Breast epithelium (tissue), 4 donors: ENCODE measurements around the gene DTX2. TPM values are rescaled to one million over a fixed set of nuclear protein-coding genes. Genes with fewer than 3 reads are reported as not detected.
"Not testable (repeated sequence)": the region's sequence is repeated elsewhere in the genome, so short reads cannot be mapped to it uniquely, and the experiment has no call there.

Experiments used
- DNase-seq, 2 donors: peaks; one replicate each; pipeline ENCODE4 v3.0.0-alpha.2; 2019; ENCODE audit warnings: low spot score in 2 of 2
- H3K27ac ChIP-seq, 2 donors: fragments of 200-600 bp; sonication (generic) in 1 of 2; one replicate each; pipeline ENCODE4 v1.5.1; 2016 to 2019; ENCODE audit warnings: mild to moderate bottlenecking in 1 of 2
- H3K27me3 ChIP-seq, 2 donors: fragments of 200-600 bp; sonication (generic) in 1 of 2; one replicate each; pipeline versions ENCODE4 v1.5.1 to v1.6.0; 2017 to 2019; ENCODE audit warnings: control low read depth in 1 of 2, mild to moderate bottlenecking in 1 of 2
- H3K36me3 ChIP-seq: fragments of 200-600 bp; one replicate; pipeline ENCODE4 v1.5.1; 2019
- H3K4me1 ChIP-seq, 2 donors: fragments of 200-600 bp; sonication (generic); one replicate each; pipeline ENCODE4 v1.5.1; 2016 to 2019; ENCODE audit warnings: control low read depth in 1 of 2
- H3K4me3 ChIP-seq, 3 donors: fragments of 200-600 bp; sonication (generic); 1 replicate in 2 of 3; 2 replicates in 1 of 3; pipeline ENCODE4 v1.5.1; 2016 to 2019; ENCODE audit warnings: mild to moderate bottlenecking in 3 of 3, moderate library complexity in 2 of 3
- H3K9me3 ChIP-seq, 2 donors: fragments of 200-600 bp; sonication (generic) in 1 of 2; one replicate each; pipeline ENCODE4 v1.5.1; 2016 to 2019; ENCODE audit warnings: control low read depth in 1 of 2
- CTCF ChIP-seq, 3 donors: fragments of 450-650 bp; IDR thresholded peaks; one replicate each; pipeline ENCODE4 v1.5.1; 2016 to 2017; ENCODE audit warnings: antibody characterized with exemption in 3 of 3, mild to moderate bottlenecking in 3 of 3, moderate library complexity in 3 of 3
- POLR2A ChIP-seq: fragments of 450-650 bp; IDR thresholded peaks from one replicate; pipeline ENCODE4 v1.6.1; 2016; ENCODE audit warnings: antibody characterized with exemption, mild to moderate bottlenecking, moderate library complexity
- POLR2AphosphoS5 ChIP-seq, 3 donors: sonication (generic); formaldehyde crosslinking; IDR thresholded peaks; one replicate each; pipeline ENCODE4 v1.6.1; 2017; ENCODE audit warnings: antibody characterized with exemption in 3 of 3
- intact Hi-C: fragments of 100-400 bp; cut with DNase I; formaldehyde crosslinking; loops from one replicate; pipeline ENCODE4 v1.15.1; 2023; ENCODE audit warnings: low total_unique reads
- total RNA-seq, 3 donors: library from RNA; depleted of rRNA; stranded (reverse); fragments of >200 nt; gene quantifications; one replicate each; pipeline ENCODE4 v1.1.0, GENCODE V29; 2016

The DTX2 gene
- total RNA-seq, 3 donors from 2014 or later = 17.6 to 30.5 (median 21.7) TPM

GRCh38 chr7:76425156-76425555 lies 36.4 kb upstream of the DTX2 start:
- TF ChIP-seq POLR2A = no peak
- no peak for TF ChIP-seq POLR2AphosphoS5 (IDR thresholded peaks at IDR 0.05)
- no peak for TF ChIP-seq CTCF (IDR thresholded peaks at IDR 0.05)
- Histone ChIP-seq H3K27me3 (no peaks in the 10 kb centered on the region), H3K4me1 (no peaks in the 10 kb centered on the region), H3K36me3 (no peaks in the 10 kb centered on the region), H3K27ac (no peak overlapping the region), H3K4me3 (no peak overlapping the region), H3K9me3 (no peaks in the 10 kb centered on the region)
- DNase-seq = no peak
- intact Hi-C loops = no loop called here

GRCh38 chr7:76425558-76425957 lies 36.0 kb upstream of the DTX2 start:
- H3K9me3 ChIP-seq, H3K27ac ChIP-seq, H3K27me3 ChIP-seq, H3K36me3 ChIP-seq, DNase-seq, H3K4me3 ChIP-seq, intact Hi-C loops, H3K4me1 ChIP-seq: not testable (repeated sequence)

- DNase-seq = peak in 1 of 2 donors; percentile 19
- no peaks in the 10 kb centered on the region for H3K4me1 ChIP-seq
- no peaks in the 10 kb centered on the region for H3K9me3 ChIP-seq
- no peak overlapping the region for H3K4me3 ChIP-seq
- no peak overlapping the region for H3K27ac ChIP-seq
- H3K27me3 ChIP-seq = no peaks in the 10 kb centered on the region
- no peaks in the 10 kb centered on the region for H3K36me3 ChIP-seq
- TF ChIP-seq POLR2A (no peak), CTCF (IDR thresholded peaks at IDR 0.05) (no peak), POLR2AphosphoS5 (IDR thresholded peaks at IDR 0.05) (no peak)
- intact Hi-C loops = no loop called here
Observed at GRCh38 chr7:76426246-76426645, 35.3 kb upstream of the DTX2 start.

- no peaks in the 10 kb centered on the region for H3K27me3 ChIP-seq
- no peak for DNase-seq
- H3K4me3 ChIP-seq = no peak overlapping the region
- TF ChIP-seq POLR2AphosphoS5 (IDR thresholded peaks at IDR 0.05) = no peak
- no peak for TF ChIP-seq POLR2A
- TF ChIP-seq CTCF (IDR thresholded peaks at IDR 0.05) = no peak
- no peaks in the 10 kb centered on the region for H3K9me3 ChIP-seq
- intact Hi-C loops = no loop called here
- no peaks in the 10 kb centered on the region for H3K36me3 ChIP-seq
- no peaks in the 10 kb centered on the region for H3K4me1 ChIP-seq
- no peak overlapping the region for H3K27ac ChIP-seq
Observed at GRCh38 chr7:76427635-76428034, 33.9 kb upstream of the DTX2 start.

- H3K9me3 ChIP-seq = no peaks in the 10 kb centered on the region
- TF ChIP-seq POLR2AphosphoS5 (IDR thresholded peaks at IDR 0.05) (no peak), POLR2A (no peak), CTCF (IDR thresholded peaks at IDR 0.05) (no peak)
- H3K27ac ChIP-seq = no peak overlapping the region
- no peaks in the 10 kb centered on the region for H3K36me3 ChIP-seq
- no peaks in the 10 kb centered on the region for H3K4me1 ChIP-seq
- no peak overlapping the region for H3K4me3 ChIP-seq
- intact Hi-C loops = no loop called here
- no peaks in the 10 kb centered on the region for H3K27me3 ChIP-seq
- DNase-seq = no peak
Observed at GRCh38 chr7:76428149-76428823, 33.2 kb upstream of the DTX2 start.
